Hematopoietic multipotent progenitor cell treated with erythropoietin and hydrocortisone succinate and interleukin-3 and kit ligand, for 15 days (in vitro differentiated cells): Measurements from ENCODE around the gene SLC16A11.
"Not testable (repeated sequence)": the region's sequence is repeated elsewhere in the genome, so short reads cannot be mapped to it uniquely, and the experiment has no call there.

Experiments
- DNase-seq: peaks from one replicate; pipeline ENCODE4 v3.0.0-alpha.2; 2015; ENCODE audit warnings: low spot score

Gene SLC16A11

DNA sequence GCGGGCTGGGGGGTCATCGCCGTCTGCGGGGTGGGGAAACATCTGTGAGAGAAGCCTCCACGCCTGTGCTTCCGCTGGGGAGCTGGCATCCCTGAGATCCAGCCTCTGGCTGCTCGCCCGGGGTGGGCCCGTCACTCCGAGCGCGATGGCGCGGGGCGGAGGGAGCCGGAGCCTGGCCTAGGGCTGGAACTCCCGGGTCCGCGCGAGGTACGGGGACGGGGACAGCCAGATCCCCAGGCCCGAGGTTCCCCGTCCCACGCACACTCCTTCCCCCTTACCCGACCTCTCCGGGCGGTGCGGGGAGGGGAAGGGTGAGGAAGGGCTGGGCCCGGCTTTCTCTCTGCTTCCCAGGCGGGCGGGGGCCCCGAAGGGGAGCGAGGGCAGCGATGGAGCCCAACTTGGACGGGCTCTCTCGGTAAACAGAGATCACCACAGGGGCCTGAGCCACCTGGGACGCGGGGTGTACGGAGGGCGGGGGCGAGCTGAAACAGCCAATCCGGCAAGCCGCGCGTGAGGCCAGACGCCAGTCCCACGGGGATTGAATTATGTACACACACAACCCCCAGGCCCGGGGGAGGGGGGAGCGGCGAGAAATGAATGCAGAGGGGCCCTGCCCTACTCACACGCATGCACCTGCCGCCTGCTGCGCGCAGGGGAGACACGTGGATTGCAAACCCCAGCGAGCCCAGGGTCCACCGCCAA, at the start of gene SLC16A11:
Gene SLC16A11, minus strand, starts transcription at position 596 of the 702 bp plus-strand sequence. Its CDS starts 579 bp downstream, at position 17.
- no peak for DNase-seq

DNA sequence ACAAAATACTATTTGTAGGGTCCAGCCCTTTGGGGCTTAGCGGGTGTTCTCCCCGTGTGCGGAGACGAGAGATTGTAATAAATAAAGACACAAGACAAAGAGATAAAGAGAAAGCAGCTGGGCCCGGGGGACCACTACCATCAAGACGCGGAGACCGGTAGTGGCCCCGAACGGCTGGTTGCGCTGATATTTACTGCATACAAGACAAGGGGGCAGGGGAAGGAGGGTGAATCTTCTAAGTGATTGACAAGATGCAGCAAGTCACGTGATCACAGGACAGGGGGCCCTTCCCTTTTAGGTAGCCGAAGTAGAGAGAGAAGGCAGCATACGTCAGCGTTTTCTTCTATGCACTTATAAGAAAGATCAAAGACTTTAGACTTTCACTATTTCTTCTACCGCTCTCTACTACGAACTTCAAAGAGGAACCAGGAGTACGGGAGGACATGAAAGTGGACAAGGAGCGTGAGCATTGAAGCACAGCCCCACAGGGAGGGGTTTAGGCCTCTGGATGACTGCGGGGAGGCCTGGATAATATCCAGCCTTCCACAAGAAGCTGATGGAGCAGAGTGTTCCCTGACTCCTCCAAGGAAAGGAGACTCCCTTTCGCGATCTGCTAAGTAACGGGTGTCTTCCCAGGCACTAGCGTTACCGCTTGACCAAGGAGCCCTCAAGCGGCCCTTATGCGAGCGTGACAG, 47.6 kb upstream of the SLC16A11 start:
- DNase-seq = not testable (repeated sequence)

DNA sequence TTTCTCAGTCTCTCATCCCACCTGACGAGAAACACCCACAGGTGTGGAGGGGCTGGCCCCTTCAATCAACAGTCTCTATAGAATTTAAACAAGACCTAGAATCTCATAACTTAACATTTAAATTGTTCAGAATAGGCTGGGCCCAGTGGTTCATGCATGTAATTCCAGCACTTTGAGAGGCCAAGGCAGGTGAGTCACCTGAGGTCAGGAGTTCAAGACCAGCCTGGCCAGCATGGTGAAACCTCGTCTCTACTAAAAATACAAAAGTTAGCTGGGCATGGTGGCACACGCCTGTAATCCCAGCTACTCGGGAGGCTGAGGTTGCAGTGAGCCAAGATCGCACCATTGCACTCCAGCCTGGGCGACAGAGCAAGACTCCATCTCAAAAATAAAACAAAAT, 45.7 kb upstream of the SLC16A11 start:
- DNase-seq = not testable (repeated sequence)

- DNase-seq = not testable (repeated sequence)
Observed at GRCh38 chr17:7088442-7088841, 44.5 kb upstream of the SLC16A11 start.

- DNase-seq = no peak
Observed at GRCh38 chr17:7084088-7084487, 40.2 kb upstream of the SLC16A11 start.

DNA sequence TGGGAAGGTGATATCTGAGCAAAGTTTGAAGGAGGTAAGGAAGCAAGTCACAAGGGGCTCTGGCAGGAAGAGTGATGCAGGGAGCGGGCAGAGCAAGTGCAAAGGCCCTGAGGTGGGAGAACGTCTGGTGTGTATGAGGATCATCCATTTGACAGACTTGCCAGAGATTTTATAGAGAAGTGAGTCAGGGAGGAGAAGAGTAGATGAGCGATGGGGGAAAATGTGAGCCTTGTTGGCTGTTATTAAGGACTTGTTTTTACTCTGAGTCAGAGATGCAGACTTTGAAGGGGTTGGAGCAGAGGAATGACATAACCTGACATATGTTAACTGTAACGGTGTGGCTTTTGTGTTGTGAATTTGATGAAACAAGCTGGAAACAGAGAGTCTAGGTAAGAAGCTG, 39.7 kb upstream of the SLC16A11 start:
- no peak for DNase-seq

DNA sequence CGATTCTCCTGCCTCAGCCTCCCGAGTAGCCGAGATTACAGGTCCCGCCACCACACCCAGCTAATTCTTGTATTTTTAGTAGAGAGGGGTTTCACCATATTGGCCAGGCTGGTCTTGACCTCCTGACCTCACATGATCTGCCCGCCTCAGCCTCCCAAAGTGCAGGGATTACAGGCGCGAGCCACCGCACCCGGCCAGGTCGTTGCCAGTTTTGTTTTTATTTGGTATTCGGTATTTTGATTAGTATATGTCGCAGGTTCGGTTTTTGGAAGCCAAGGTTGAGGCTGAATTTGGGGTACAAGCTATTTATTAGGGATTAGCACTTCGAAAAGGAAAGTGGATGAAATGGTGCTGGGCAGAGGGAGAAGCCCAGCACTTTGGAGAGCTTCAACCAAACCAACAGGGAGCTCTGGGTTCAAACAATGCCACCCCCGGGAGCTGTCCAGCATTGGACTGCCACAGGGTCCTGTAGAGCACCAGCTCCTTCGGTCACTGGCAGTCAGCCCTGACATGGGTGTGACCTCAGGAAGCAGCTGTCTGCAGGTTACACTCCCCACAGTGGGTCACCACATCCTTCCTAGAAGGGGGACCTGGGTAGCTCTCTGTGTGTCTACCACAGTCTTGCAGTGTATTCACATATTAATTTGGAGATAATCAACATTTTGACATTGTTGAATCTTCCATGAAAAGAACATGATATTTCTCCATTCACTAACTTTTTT, 37.6 kb upstream of the SLC16A11 start:
- no peak for DNase-seq

- DNase-seq = no peak
Observed at GRCh38 chr17:7080456-7081041, 36.7 kb upstream of the SLC16A11 start.

GRCh38 chr17:7079581-7080455, 35.9 kb upstream of the SLC16A11 start, which contains the start of gene CLEC10A:
CLEC10A (minus strand) TSS chr17:7080251; CDS start chr17:7078812, 1,439 bp downstream.
- DNase-seq = no peak

DNA sequence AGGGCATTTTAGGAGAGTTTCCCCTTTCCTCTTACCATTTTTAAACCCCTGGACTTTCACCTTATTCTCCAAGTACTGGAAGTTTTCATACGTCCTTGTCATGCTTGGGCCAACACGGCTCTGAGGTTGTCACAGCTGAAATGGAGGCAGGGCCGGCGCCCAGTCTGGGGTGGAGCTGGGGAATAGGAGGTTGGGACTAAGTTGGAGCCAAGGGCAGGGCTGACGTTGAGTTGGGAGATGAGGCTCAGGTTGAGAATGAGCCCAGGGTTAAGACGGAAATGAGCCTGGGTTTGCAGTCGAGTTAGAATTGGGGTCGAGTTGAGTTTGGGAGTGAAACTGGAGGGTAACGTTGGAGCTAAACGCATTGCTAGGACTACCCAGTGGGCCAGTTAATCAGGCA, 34.8 kb upstream of the SLC16A11 start:
- no peak for DNase-seq

DNA sequence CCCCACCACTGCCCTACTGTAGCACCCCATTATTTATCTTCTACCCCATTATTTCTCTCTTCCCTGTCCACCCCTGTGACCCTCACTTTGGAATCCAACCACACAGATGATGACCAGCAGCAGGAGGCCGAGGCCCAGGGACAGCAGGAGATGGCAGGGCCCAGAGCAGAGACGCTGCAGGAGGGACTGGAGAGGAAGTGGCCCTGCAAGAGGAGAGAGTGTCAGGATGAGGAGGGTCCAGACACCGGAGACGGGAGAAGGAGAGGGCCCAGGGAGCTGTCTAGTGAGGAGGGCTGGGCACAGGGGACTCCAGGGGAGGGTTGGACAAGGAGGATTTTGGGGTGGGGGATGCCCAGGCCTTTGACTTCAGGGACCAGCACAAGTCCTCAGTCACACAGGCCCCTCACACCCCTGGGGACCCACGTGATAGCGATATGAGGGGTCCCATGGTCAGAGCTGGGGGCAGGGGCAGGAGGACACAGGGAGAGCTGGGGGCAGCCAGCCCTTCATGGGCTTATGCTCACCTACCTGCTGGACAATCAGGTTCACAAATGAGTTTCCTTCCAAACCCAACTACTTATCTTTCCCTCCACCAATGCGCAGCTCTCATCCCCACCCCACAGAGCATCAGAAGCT, 34.1 kb upstream of the SLC16A11 start:
- no peak for DNase-seq

DNA sequence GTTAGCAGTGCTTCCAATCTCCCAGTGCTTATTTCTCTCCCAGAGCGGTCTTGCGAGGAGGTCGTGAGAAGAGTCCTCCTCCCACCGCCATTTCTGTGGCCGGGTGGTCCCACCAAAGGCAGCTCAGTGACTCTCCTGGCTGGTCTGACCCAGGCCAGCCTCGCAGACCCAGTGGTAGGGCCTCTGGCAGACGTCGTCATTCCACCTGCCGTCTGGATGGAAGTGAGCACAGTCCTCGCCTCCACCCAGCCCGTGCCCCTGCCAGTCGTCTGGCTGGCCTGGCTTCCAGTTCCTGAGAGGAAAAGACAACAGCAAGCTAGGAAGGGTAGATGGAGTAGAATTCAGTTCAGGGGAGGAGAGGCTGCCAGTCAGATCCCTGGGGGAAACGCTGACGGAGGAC, 31.0 kb upstream of the SLC16A11 start:
- no peak for DNase-seq

- DNase-seq = no peak
Observed at GRCh38 chr17:7072406-7072805, 28.5 kb upstream of the SLC16A11 start.

- no peak for DNase-seq
Observed at GRCh38 chr17:7070712-7071111, 26.8 kb upstream of the SLC16A11 start.

DNA sequence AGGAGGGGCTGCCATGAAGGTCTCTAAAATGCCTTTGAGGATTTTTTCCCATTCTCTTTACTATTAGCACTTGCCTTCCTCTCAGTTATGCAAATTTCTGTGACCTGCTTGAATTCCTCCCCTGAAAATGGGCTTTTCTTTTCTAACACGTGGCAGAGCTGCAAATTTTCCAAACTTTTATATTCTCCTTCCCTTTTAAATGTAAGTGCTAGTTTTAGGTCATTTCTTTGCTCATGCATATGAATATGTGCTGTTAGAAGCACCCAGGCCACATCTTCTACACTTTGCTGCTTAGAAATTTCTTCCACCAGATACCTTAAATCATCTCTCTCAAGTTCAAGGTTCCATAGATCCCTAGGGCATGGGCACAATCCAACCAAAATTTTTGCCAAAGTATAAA, 24.4 kb upstream of the SLC16A11 start:
- DNase-seq = no peak

DNA sequence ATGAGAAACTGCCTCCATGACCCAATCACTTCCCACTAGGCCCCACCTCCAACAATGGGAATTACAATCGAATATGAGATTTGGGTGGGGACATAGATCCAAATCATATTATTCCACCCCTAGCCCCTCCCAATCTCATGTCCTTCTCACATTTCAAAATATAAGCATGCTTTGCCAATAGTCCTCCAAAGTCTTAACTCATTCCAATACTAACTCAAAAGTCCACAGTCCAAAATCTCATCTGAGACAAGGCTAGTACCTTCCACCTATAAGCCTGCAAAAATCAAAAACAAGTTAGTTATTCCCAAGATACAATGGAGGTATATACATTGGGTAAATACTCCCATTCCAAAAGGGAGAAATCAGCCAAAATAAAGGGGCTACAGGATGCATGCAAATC, 23.3 kb upstream of the SLC16A11 start:
- DNase-seq = no peak

DNA sequence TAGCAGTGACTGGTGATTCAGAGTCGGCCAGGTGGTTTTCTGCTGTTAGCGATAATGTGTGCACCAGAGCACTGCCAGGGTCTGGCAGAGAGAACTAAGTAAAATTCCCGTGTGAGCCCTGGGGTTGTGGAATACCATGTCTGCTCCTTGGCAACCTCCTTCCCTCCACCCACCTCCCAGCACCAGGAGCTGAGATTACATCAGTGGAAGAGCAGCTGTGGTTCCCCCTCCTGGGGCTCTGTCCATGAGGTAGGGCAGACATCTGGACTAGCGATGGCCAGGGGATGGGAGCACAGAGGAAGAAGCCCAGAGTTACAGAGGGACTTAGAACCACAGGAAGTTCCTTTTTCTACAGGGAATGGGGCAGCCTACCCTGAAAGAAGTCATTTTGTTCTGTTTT, 20.4 kb upstream of the SLC16A11 start:
- DNase-seq = no peak

GRCh38 chr17:7063518-7064094, 19.7 kb upstream of the SLC16A11 start:
- no peak for DNase-seq

DNA sequence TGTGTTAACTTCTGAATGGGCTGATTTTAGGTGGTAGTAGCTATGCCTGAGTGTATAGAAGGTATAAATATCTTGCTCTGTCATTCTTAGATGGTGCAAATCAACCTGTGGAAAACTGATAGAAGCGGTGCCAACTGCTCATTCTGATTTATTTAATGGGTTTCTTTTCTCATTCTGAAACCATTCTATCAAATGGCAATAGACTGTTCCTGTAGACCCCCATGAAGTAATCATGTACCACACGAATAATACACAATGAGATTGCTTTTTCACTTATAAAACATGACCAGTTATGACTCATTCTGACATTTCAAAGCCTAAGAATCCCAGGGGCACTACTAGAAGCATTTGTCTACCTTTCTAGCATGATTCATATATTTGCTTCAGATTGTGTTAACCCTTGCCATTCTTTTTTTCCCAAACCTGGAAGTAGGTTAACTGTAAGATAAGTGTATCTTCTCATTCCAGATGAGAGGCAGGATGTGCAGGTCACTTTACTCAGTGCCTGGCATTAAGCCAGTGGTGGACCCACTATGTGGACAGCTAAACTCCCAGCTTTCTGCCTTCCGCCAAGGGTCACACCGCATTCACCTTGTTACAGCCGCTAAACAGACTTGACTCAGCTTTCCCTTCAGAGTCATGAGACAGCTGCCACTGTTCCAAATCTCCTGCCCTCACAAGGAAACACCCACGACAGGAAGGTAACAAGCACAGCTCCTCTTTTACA, 16.4 kb upstream of the SLC16A11 start:
- no peak for DNase-seq
